Measurements from ENCODE around the gene TEAD4.

Gene TEAD4

GRCh38 chr12:3002646-3003045 lies 43.4 kb downstream of the TEAD4 start:
- DNase-seq (ENCODE audit: low spot score): no peak

- DNase-seq (ENCODE audit: low spot score): no peak
These were observed 44.3 kb downstream of the TEAD4 start for GRCh38 chr12:3003357-3003992.

DNA sequence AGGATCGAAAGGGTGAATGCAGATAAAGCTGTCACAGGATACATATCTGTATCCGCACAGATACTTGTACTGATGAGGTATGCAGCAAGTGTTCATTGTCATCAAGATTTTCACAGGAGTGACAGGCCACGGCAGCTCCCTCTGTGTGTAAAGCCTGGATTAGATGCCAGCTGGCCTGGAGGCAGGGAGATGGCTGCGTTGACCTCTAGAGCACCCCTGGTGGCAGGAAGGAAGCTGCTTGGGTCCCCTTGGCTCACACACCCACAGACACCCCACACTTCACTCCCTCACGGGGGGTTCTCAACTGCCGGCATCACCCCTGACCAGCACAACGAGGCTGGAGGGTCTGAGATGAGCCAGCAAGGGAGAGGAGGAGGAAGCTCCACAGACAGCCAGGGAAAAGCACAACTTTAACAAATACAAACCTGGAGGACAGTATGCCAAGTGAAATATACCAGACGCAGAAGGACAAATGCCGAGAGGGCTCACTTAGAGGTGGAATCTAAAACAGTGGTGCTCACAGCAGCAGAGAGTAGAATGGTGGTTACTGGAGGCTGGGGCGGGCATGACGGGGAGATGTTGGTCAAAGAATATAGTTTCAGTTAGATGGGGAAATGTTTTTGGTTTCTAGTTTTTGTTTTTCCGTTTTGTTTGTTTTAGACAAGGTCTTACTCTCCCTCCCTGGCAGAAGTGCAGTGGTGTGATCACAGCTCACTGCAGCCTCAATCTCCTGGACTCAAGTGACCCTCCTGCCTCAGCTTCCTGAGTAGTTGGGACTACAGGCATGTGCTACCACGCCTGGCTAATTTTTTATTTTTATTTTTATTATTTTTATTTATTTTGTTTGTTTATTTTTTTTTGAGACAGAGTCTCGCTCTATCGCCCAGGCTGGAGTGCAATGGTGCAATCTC lies 45.7 kb downstream of the TEAD4 start:
- DNase-seq (ENCODE audit: low spot score): no peak

- no peak for DNase-seq (ENCODE audit: low spot score)
These were observed 46.5 kb downstream of the TEAD4 start for GRCh38 chr12:3005736-3006135.

DNA sequence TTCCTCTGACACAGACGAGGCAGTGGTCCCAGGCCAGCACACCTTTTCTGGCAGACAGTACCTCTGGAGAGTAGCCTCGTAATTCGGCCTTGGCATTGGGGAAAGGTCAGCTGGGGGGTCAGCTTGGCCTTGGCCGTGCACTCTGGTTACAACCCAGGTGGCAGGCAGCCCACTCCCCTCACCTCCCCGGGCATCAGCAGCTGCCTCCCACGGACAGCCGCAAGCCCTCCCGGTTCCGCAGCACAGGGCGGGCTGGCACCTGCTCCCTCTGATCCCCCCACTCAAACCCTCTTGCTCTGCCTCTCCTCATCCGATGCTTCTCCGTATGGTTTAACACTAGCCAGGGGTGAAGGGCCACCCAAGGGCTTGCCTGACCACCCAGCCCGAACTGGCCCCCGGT lies 50.6 kb downstream of the TEAD4 start:
- no peak for DNase-seq (ENCODE audit: low spot score)

- DNase-seq (ENCODE audit: low spot score): no peak
These were observed 51.2 kb downstream of the TEAD4 start for GRCh38 chr12:3010214-3010930.

GRCh38 chr12:3012786-3013185 lies 53.6 kb downstream of the TEAD4 start:
- no peak for DNase-seq (ENCODE audit: low spot score)

- DNase-seq (ENCODE audit: low spot score): no peak
These were observed 55.4 kb downstream of the TEAD4 start for GRCh38 chr12:3014641-3015040.

DNA sequence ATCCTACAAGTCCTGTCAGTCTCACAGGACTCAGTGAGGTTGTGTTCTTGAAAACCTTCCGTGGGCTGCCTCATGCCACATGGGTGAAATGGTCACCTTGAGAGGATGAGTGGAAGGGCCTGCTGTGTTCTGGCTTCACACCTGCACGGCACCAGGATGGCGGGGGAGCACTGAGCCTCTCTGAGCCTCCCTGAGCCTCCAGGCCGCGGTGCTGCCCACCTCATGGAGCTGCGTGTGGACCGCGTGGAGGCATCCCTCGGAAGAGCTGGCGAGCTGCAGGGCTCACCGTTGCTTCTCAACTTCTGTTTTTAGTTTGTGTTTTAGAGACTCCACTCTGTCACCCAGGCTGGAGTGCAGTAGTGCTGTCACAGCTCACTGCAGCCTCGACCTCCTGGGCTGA lies 56.2 kb downstream of the TEAD4 start:
- DNase-seq (ENCODE audit: low spot score): no peak

- no peak for DNase-seq (ENCODE audit: low spot score)
These were observed 57.0 kb downstream of the TEAD4 start for GRCh38 chr12:3016191-3016590.

GRCh38 chr12:3017281-3017680 lies 58.1 kb downstream of the TEAD4 start:
- DNase-seq (ENCODE audit: low spot score): no peak

GRCh38 chr12:3018284-3019004 lies 59.2 kb downstream of the TEAD4 start:
- no peak for DNase-seq (ENCODE audit: low spot score)

GRCh38 chr12:3019005-3019680 lies 59.9 kb downstream of the TEAD4 start:
- DNase-seq (ENCODE audit: low spot score): no peak

- no peak for DNase-seq (ENCODE audit: low spot score)
These were observed 61.2 kb downstream of the TEAD4 start for GRCh38 chr12:3020399-3020798.

GRCh38 chr12:3020850-3021435 lies 61.7 kb downstream of the TEAD4 start:
- no peak for DNase-seq (ENCODE audit: low spot score)

GRCh38 chr12:3022411-3022810 lies 63.2 kb downstream of the TEAD4 start:
- DNase-seq (ENCODE audit: low spot score): no peak

DNA sequence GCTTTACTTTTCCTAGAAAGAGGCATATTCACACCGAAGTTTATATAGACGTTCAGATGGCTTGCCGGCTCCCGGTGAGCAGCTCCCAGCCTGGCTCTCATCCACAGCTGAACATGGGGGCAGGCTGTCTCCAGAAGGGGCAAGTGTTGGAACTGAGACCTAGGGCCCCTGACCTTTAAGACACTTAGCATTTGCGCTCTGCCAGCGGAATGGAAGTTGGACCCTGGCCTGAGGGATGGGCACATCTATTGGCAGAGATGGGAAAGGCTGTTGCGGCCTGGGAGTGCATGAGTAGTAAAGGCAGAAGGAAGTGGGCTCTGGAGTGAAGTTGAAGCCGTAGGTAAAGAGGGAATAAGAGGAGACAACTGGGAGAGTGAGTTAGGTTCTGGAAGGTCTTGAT lies 63.8 kb downstream of the TEAD4 start:
- DNase-seq (ENCODE audit: low spot score): no peak

GRCh38 chr12:3028108-3028507 lies 68.9 kb downstream of the TEAD4 start:
- DNase-seq (ENCODE audit: low spot score): no peak

DNA sequence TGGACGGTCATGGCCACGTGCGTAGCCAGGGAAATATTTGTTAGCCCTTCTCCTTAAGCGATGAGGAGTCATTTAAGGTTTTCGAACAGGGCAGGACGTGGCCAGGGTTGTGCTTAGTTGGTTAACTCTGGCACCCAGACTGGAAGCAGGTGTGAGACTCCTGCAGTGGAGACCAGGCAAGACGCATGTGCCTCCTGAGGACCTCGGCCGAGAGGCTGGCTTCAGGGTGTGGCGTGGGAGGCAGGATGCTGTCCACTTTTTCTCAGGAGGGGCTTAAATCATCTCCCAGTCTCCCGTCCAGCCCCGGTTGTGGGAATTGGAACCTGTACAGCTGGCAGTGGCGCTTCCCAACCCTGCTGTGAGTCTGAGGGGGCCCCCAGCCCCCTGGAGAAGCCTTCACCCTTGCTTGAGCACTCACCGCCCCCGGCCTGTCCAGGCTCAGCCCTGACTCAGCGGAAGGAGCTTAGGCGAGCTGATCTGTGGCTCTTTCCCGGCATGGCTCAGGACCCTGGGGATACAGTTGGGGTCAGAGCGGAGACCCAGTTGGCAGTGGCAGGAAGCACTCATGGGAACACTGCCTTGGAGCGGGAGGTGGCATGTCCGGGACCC lies 71.7 kb downstream of the TEAD4 start:
- no peak for DNase-seq (ENCODE audit: low spot score)

GRCh38 chr12:3032161-3032560 lies 73.0 kb downstream of the TEAD4 start:
- DNase-seq (ENCODE audit: low spot score): no peak
